IMR-90 (cell line): Measurements from ENCODE around the gene RCAN2. TPM values are rescaled to one million over a fixed set of nuclear protein-coding genes. Genes with fewer than 3 reads are reported as not detected.

Source experiments
- ATAC-seq: fragments of 200-7000 bp; cut with Tn5 transposase; 2 replicates; pipeline ENCODE4 v1.9.1; 2020; ENCODE audit warnings: low read depth, mild to moderate bottlenecking, moderate library complexity
- BruUV-seq: library from RNA; stranded (reverse); fragments of 400-500 nt; replicated peaks from 2 replicates; lab custom pipeline; 2021; lab: Mats Ljungman, UMichigan
- CTCF ChIA-PET: fragments of 300-600 bp; formaldehyde crosslinking; extraction: SDS; loops from one replicate; lab custom pipeline; 2021; ENCODE audit warnings: antibody characterized with exemption; lab: Yijun Ruan, JAX
- POLR2A ChIA-PET: fragments of 300-600 bp; sonication (Branson Sonifier 250); formaldehyde crosslinking; loops from one replicate; lab custom pipeline; 2022; ENCODE audit warnings: antibody characterized with exemption; ENCODE audit not compliant: unreplicated experiment; lab: Charles Lee
- DNase-seq: peaks from one replicate; pipeline ENCODE4 v3.0.0; 2013
- H2AFZ ChIP-seq: replicated peaks from 2 replicates; pipeline ENCODE3; 2013; ENCODE audit warnings: low read length, mild to moderate bottlenecking; ENCODE audit not compliant: poor library complexity
- H2AK5ac ChIP-seq: 2 replicates; pipeline ENCODE4 v1.6.1; 2013; ENCODE audit warnings: low read depth, low read length, inconsistent platforms
- H2AK9ac ChIP-seq: replicated peaks from 2 replicates; pipeline ENCODE3; 2013; ENCODE audit warnings: mild to moderate bottlenecking, low read depth, low read length, moderate library complexity; ENCODE audit not compliant: poor library complexity
- H2BK120ac ChIP-seq: 2 replicates; pipeline ENCODE4 v1.6.1; 2013; ENCODE audit warnings: low read depth, low read length, inconsistent platforms
- H2BK15ac ChIP-seq: 3 replicates; pipeline ENCODE4 v1.6.1; 2013; ENCODE audit warnings: low read depth, low read length, inconsistent platforms
- H2BK20ac ChIP-seq: 2 replicates; pipeline ENCODE4 v1.6.1; 2013; ENCODE audit warnings: low read depth, mild to moderate bottlenecking, inconsistent platforms, low read length, moderate library complexity
- H2BK5ac ChIP-seq: 2 replicates; pipeline ENCODE4 v1.6.1; 2013; ENCODE audit warnings: mild to moderate bottlenecking, low read depth, low read length, inconsistent platforms; ENCODE audit not compliant: poor library complexity, severe bottlenecking
- H3K14ac ChIP-seq: replicated peaks from 2 replicates; pipeline ENCODE4 v1.6.1; 2013; ENCODE audit warnings: low read depth, low read length, inconsistent platforms
- H3K18ac ChIP-seq: 2 replicates; pipeline ENCODE4 v1.6.1; 2013; ENCODE audit warnings: low read depth, low read length, control low read depth
- H3K23ac ChIP-seq: 2 replicates; pipeline ENCODE4 v1.6.1; 2013; ENCODE audit warnings: low read depth, low read length, inconsistent platforms
- H3K27ac ChIP-seq: 2 replicates; pipeline ENCODE4 v1.5.1; 2013; ENCODE audit warnings: mild to moderate bottlenecking, control low read depth, low read length; ENCODE audit not compliant: insufficient read depth
- H3K27me3 ChIP-seq: 2 replicates; pipeline ENCODE4 v1.6.1; 2013; ENCODE audit warnings: low read length; ENCODE audit not compliant: control insufficient read depth, insufficient read depth
- H3K36me3 ChIP-seq: 2 replicates; pipeline ENCODE4 v1.6.1; 2013; ENCODE audit warnings: low read length, mixed read lengths; ENCODE audit not compliant: control insufficient read depth, insufficient read depth
- H3K4ac ChIP-seq: 2 replicates; pipeline ENCODE4 v1.6.1; 2013; ENCODE audit warnings: low read depth, low read length, inconsistent platforms
- H3K4me1 ChIP-seq: 2 replicates; pipeline ENCODE4 v1.6.1; 2013; ENCODE audit warnings: low read length, mixed read lengths; ENCODE audit not compliant: control insufficient read depth, insufficient read depth
- H3K4me2 ChIP-seq: 2 replicates; pipeline ENCODE4 v1.6.1; 2013; ENCODE audit warnings: low read depth, mild to moderate bottlenecking, control low read depth, low read length, moderate library complexity
- H3K4me3 ChIP-seq: 2 replicates; pipeline ENCODE4 v1.5.1; 2013; ENCODE audit warnings: low read depth, mild to moderate bottlenecking, control low read depth, low read length, moderate library complexity; ENCODE audit not compliant: insufficient read depth
- H3K56ac ChIP-seq: 2 replicates; pipeline ENCODE4 v1.6.1; 2013; ENCODE audit warnings: low read length, inconsistent platforms; ENCODE audit not compliant: insufficient read depth; ENCODE audit errors: extremely low read depth
- H3K79me1 ChIP-seq, 2 experiments: 2 replicates each; pipeline ENCODE4 v1.6.1; 2013; ENCODE audit warnings: low read length in 2 of 2, inconsistent platforms in 1 of 2, low read depth in 1 of 2
- H3K9ac ChIP-seq: 2 replicates; pipeline ENCODE4 v1.6.1; 2013; ENCODE audit warnings: low read depth, low read length, control low read depth
- H3K9me1 ChIP-seq: 2 replicates; pipeline ENCODE4 v1.6.1; 2013; ENCODE audit warnings: low read length, inconsistent platforms; ENCODE audit not compliant: insufficient read depth
- H3K9me3 ChIP-seq: 2 replicates; pipeline ENCODE4 v1.6.1; 2013; ENCODE audit warnings: low read length; ENCODE audit not compliant: control insufficient read depth, insufficient read depth
- H4K20me1 ChIP-seq: 2 replicates; pipeline ENCODE4 v1.6.1; 2013; ENCODE audit warnings: low read length, inconsistent platforms; ENCODE audit not compliant: insufficient read depth
- H4K5ac ChIP-seq: 2 replicates; pipeline ENCODE4 v1.6.1; 2013; ENCODE audit warnings: mild to moderate bottlenecking, low read depth, low read length, control low read depth
- H4K8ac ChIP-seq, 2 experiments: 2 replicates each; pipeline ENCODE4 v1.6.1; 2013; ENCODE audit warnings: low read depth in 2 of 2, low read length in 2 of 2, control low read depth in 1 of 2, inconsistent platforms in 1 of 2
- H4K91ac ChIP-seq: 2 replicates; pipeline ENCODE4 v1.6.1; 2013; ENCODE audit warnings: low read depth, low read length, inconsistent platforms; ENCODE audit not compliant: insufficient read depth
- BHLHE40 ChIP-seq: fragments of 150-350 bp; IDR thresholded peaks from 2 replicates; pipeline ENCODE4 v1.6.1; 2016; ENCODE audit warnings: mild to moderate bottlenecking, low read depth, low read length
- CEBPB ChIP-seq: IDR thresholded peaks from 2 replicates; pipeline ENCODE4 v1.6.1; 2012; ENCODE audit warnings: low read depth, low read length, improper control_type of control experiment
- CHD1 ChIP-seq: IDR thresholded peaks from 2 replicates; pipeline ENCODE4 v1.6.1; 2012; ENCODE audit warnings: low read depth, low read length, improper control_type of control experiment
- CTCF ChIP-seq: conservative IDR thresholded peaks from 2 replicates; pipeline ENCODE4 v1.5.1; 2012; ENCODE audit warnings: mild to moderate bottlenecking, low read depth, low read length, improper control_type of control experiment
- ELK1 ChIP-seq: fragments of 150-350 bp; IDR thresholded peaks from 2 replicates; pipeline ENCODE4 v1.6.1; 2016; ENCODE audit warnings: low read depth, mild to moderate bottlenecking, low read length, moderate library complexity, borderline replicate concordance
- FOS ChIP-seq: fragments of 150-350 bp; IDR thresholded peaks from 2 replicates; pipeline ENCODE4 v1.6.1; 2016; ENCODE audit warnings: low read depth, low read length
- MAFK ChIP-seq: IDR thresholded peaks from 2 replicates; pipeline ENCODE4 v1.6.1; 2012; ENCODE audit warnings: low read depth, low read length, improper control_type of control experiment
- MAZ ChIP-seq: IDR thresholded peaks from 2 replicates; pipeline ENCODE4 v1.6.1; 2012; ENCODE audit warnings: low read depth, mild to moderate bottlenecking, low read length, improper control_type of control experiment, moderate library complexity, borderline replicate concordance
- MXI1 ChIP-seq: IDR thresholded peaks from 2 replicates; pipeline ENCODE4 v1.6.1; 2012; ENCODE audit warnings: low read depth, mild to moderate bottlenecking, low read length, moderate library complexity, borderline replicate concordance
- NFE2L2 ChIP-seq: fragments of 150-350 bp; IDR thresholded peaks from 2 replicates; pipeline ENCODE4 v1.6.1; 2016; ENCODE audit warnings: low read depth, mild to moderate bottlenecking, low read length
- POLR2A ChIP-seq: IDR thresholded peaks from 2 replicates; pipeline ENCODE4 v1.6.1; 2012; ENCODE audit warnings: mild to moderate bottlenecking, low read depth, low read length
- RAD21 ChIP-seq: IDR thresholded peaks from 2 replicates; pipeline ENCODE4 v1.6.1; 2012; ENCODE audit warnings: low read length, improper control_type of control experiment
- RCOR1 ChIP-seq: IDR thresholded peaks from 2 replicates; pipeline ENCODE4 v1.6.1; 2012; ENCODE audit warnings: mild to moderate bottlenecking, low read length, improper control_type of control experiment; ENCODE audit not compliant: insufficient replicate concordance
- RFX5 ChIP-seq: IDR thresholded peaks from 2 replicates; pipeline ENCODE4 v1.8.0; 2012; ENCODE audit warnings: low read depth, mild to moderate bottlenecking, low read length, moderate library complexity
- SMC3 ChIP-seq: fragments of 150-350 bp; IDR thresholded peaks from 2 replicates; pipeline ENCODE4 v1.6.1; 2016; ENCODE audit warnings: low read depth, mild to moderate bottlenecking, antibody characterized with exemption, low read length, moderate library complexity
- USF2 ChIP-seq: fragments of 150-350 bp; IDR thresholded peaks from 2 replicates; pipeline ENCODE4 v1.6.1; 2017; ENCODE audit warnings: mild to moderate bottlenecking, antibody characterized with exemption, low read length, low read depth
- WGBS, 2 experiments: methylation state at CpG; one replicate each; pipeline versions ENCODE4 v1.1.5 to v1.1.7; 2013; ENCODE audit warnings: missing lambda C conversion rate in 2 of 2; ENCODE audit not compliant: insufficient read length in 1 of 2; ENCODE audit errors: extremely low coverage in 2 of 2; 5-methylcytosine and 5-hydroxymethylcytosine counted together
- dilution Hi-C: fragments of 300-500 bp; cut with HindIII; formaldehyde crosslinking; loops from one replicate; pipeline ENCODE4 v1.14.3; 2018; ENCODE audit warnings: low sequenced_read_pairs; ENCODE audit not compliant: unreplicated experiment
- in situ Hi-C: fragments of 300-500 bp; cut with MboI; formaldehyde crosslinking; loops from 3 replicates; pipeline ENCODE4 v1.14.3; 2019; ENCODE audit warnings: low sequenced_read_pairs, inconsistent platforms, mixed read lengths
- intact Hi-C: fragments of 100-400 bp; cut with micrococcal nuclease; formaldehyde crosslinking; loops from 2 replicates; pipeline ENCODE4 v1.10.0; 2022
- polyA plus RNA-seq, 3 experiments: library from polyadenylated mRNA; depleted of rRNA; stranded (reverse); fragments of >200 nt; gene quantifications; 2 replicates each; pipeline ENCODE4 v1.2.3, GENCODE V29; 2012; ENCODE audit warnings: low replicate concordance in 1 of 3
- total RNA-seq: library from RNA; depleted of rRNA; stranded (reverse); fragments of >200 nt; gene quantifications from 2 replicates; pipeline ENCODE4 v1.2.3, GENCODE V29; 2012

Gene RCAN2
- total and polyA plus RNA-seq, 2 of the 4 experiments (the other 2 are of a cell fraction): 1.3 to 1.8 TPM

- Histone ChIP-seq H3K23ac (no peak overlapping the region), H2BK15ac (no peak overlapping the region), H3K4me2 (no peak overlapping the region), H3K4me1 (no peaks in the 10 kb centered on the region; the same call in 1 of the 2 replicates), H2BK20ac (no peak overlapping the region), H3K27ac (no peak overlapping the region), H2BK5ac (no peak overlapping the region), H3K56ac (no peak overlapping the region), H3K9me1 (no peaks in the 10 kb centered on the region), H2AK9ac (no peak overlapping the region), H3K27me3 (no peaks in the 10 kb centered on the region), H4K5ac (no peak overlapping the region), H2AK5ac (no peak overlapping the region), H4K20me1 (no peaks in the 10 kb centered on the region), H4K91ac (no peak overlapping the region), H3K79me1 (no peaks in the 10 kb centered on the region), H3K14ac (no peak overlapping the region), H2BK120ac (no peak overlapping the region), H4K8ac (no peak overlapping the region), H3K4me3 (no peak overlapping the region), H2AFZ (no peak overlapping the region), H3K9me3 (no peaks in the 10 kb centered on the region), H3K36me3 (no peaks in the 10 kb centered on the region), H3K4ac (no peak overlapping the region), H3K9ac (no peak overlapping the region), H3K18ac (no peak overlapping the region)
- DNase-seq: peak; percentile 67
- no peak for TF ChIP-seq USF2
- no peak for TF ChIP-seq FOS
- TF ChIP-seq CTCF: no peak
- TF ChIP-seq CEBPB: no peak
- no peak for TF ChIP-seq MXI1
- no peak for TF ChIP-seq POLR2A
- TF ChIP-seq BHLHE40: no peak
- TF ChIP-seq CHD1: no peak
- TF ChIP-seq RFX5: no peak
- TF ChIP-seq RAD21: no peak
- TF ChIP-seq MAZ: no peak
- no peak for TF ChIP-seq MAFK
- TF ChIP-seq SMC3: no peak
- no peak for TF ChIP-seq RCOR1
- TF ChIP-seq NFE2L2: no peak
- TF ChIP-seq ELK1: no peak
- ChIA-PET CTCF (no interaction called here), POLR2A (no interaction called here)
- dilution Hi-C loops: no loop called here
- no CpG with 5 or more reads among the region's 4 CpGs for WGBS, 2 experiments
- in situ Hi-C loops: no loop called here
- ATAC-seq: no peak
- BruUV-seq: no TSS peak
- intact Hi-C loops: no loop called here
These were observed 167.8 kb downstream of the RCAN2 start for GRCh38 chr6:46323312-46323965.
